ENCODE results near the gene LYAR.

DNA sequence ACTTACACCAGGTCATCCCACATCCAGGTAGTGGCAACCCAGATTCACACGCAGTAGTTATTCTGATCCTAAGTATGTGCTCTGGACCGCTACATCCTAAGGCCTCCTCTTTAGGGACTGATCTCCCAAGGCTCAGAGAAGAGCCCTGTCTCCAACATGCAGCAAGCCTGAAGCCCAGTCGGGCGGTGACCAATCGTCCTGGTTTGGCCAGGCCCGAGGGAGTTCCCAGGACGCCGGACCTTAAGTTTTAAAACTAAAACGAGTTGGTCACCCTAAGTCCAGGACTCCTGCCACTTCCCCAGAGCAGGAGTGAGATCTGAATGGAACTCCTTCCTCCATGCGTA is 385 bp downstream of the LYAR start:
- TF ChIP-seq, protein P1, sequence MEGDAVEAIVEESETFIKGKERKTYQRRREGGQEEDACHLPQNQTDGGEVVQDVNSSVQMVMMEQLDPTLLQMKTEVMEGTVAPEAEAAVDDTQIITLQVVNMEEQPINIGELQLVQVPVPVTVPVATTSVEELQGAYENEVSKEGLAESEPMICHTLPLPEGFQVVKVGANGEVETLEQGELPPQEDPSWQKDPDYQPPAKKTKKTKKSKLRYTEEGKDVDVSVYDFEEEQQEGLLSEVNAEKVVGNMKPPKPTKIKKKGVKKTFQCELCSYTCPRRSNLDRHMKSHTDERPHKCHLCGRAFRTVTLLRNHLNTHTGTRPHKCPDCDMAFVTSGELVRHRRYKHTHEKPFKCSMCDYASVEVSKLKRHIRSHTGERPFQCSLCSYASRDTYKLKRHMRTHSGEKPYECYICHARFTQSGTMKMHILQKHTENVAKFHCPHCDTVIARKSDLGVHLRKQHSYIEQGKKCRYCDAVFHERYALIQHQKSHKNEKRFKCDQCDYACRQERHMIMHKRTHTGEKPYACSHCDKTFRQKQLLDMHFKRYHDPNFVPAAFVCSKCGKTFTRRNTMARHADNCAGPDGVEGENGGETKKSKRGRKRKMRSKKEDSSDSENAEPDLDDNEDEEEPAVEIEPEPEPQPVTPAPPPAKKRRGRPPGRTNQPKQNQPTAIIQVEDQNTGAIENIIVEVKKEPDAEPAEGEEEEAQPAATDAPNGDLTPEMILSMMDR (IDR thresholded peaks at IDR 0.05; ENCODE audit: extremely low read depth in 1 of 2, insufficient read depth in 1 of 2, low read depth in 1 of 2, low read length in 2 of 2) = no peak
- TF ChIP-seq MYC (IDR thresholded peaks at IDR 0.05; ENCODE audit: low read depth, low read length) (no peak), POLR2A (IDR thresholded peaks at IDR 0.05; ENCODE audit: low read depth, low read length) (no peak), EZH2 (IDR thresholded peaks at IDR 0.05; ENCODE audit: borderline replicate concordance, low read depth, low read length, severe bottlenecking) (no peak), POLR2AphosphoS5 (IDR thresholded peaks at IDR 0.05; ENCODE audit: insufficient read depth, low read depth, low read length) (no peak), GATA2 (IDR thresholded peaks at IDR 0.05; ENCODE audit: insufficient read depth, insufficient read length, low read depth, low read length) (no peak)
- TF ChIP-seq, protein P2, sequence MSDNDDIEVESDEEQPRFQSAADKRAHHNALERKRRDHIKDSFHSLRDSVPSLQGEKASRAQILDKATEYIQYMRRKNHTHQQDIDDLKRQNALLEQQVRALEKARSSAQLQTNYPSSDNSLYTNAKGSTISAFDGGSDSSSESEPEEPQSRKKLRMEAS (IDR thresholded peaks at IDR 0.05; ENCODE audit: insufficient read depth, insufficient read length) = no peak
